Measurements from ENCODE around the gene NARF. TPM values are rescaled to one million over a fixed set of nuclear protein-coding genes. Genes with fewer than 3 reads are reported as not detected.

NARF gene
- total and polyA plus RNA-seq, 7 donors = 29.4 to 65.8 (median 41.5) TPM

GRCh38 chr17:82497483-82498405 lies 39.2 kb downstream of the NARF start:
- H3K36me3 ChIP-seq = no peaks in the 10 kb centered on the region
- intact Hi-C loops (cut with DNase I) = loop anchor here (1.0 to 10.0 kb wide), 4 partner anchors 22 to 147 kb away; partner anchors contain the start of genes FOXK2, NARF and WDR45B
- TF ChIP-seq CTCF (IDR thresholded peaks at IDR 0.05) (no peak), EP300 (IDR thresholded peaks at IDR 0.05) (no peak), POLR2AphosphoS5 (IDR thresholded peaks at IDR 0.05) (no peak), POLR2A (IDR thresholded peaks at IDR 0.05) (no peak)
- no peaks in the 10 kb centered on the region for H3K27me3 ChIP-seq
- no peaks in the 10 kb centered on the region for H3K9me3 ChIP-seq
- peak overlapping the region; percentile 82 to 97 (median 94) for H3K27ac ChIP-seq
- peak; percentile 80 for DNase-seq
- peaks cover 0 to 43% (median 27%) of the 10 kb centered on the region in 4 donors for H3K4me1 ChIP-seq
- 7 to 9% methylated on average over 66 of the region's 66 CpGs for WGBS, 2 donors
- H3K4me3 ChIP-seq = peak overlapping the region; percentile 48 to 73 (median 56)

- intact Hi-C loops (cut with DNase I) = no loop called here
- H3K4me1 ChIP-seq = peaks cover 0 to 14% (median 6%) of the 10 kb centered on the region in 4 donors
- H3K27ac ChIP-seq = peak overlapping the region in 3 of 4 donors; percentile 14 to 59 (median 35)
- H3K27me3 ChIP-seq = no peaks in the 10 kb centered on the region
- H3K36me3 ChIP-seq = no peaks in the 10 kb centered on the region
- no peak overlapping the region for H3K4me3 ChIP-seq
- H3K9me3 ChIP-seq = no peaks in the 10 kb centered on the region
- WGBS, 2 donors = 64 to 76% methylated on average over 8 of the region's 8 CpGs
- no peak for TF ChIP-seq CTCF (IDR thresholded peaks at IDR 0.05)
- peak in 2 of 4 donors; percentile 19 to 44 for TF ChIP-seq POLR2AphosphoS5 (IDR thresholded peaks at IDR 0.05)
- no peak for DNase-seq
Measured at GRCh38 chr17:82502207-82502606, 43.7 kb downstream of the NARF start.

GRCh38 chr17:82503094-82503727 lies 44.7 kb downstream of the NARF start:
- Histone ChIP-seq H3K9me3 (no peaks in the 10 kb centered on the region), H3K27me3 (no peaks in the 10 kb centered on the region), H3K36me3 (no peaks in the 10 kb centered on the region), H3K4me1 (peaks cover 0 to 7% (median under 1%) of the 10 kb centered on the region in 4 donors), H3K27ac (no peak overlapping the region), H3K4me3 (no peak overlapping the region)
- 81 to 86% methylated on average over 12 of the region's 12 CpGs for WGBS, 2 donors
- no peak for DNase-seq
- intact Hi-C loops (cut with DNase I) = no loop called here
- TF ChIP-seq POLR2A (IDR thresholded peaks at IDR 0.05) (no peak), EP300 (IDR thresholded peaks at IDR 0.05) (no peak), POLR2AphosphoS5 (IDR thresholded peaks at IDR 0.05) (no peak), CTCF (IDR thresholded peaks at IDR 0.05) (no peak)

- DNase-seq = no peak
- Histone ChIP-seq H3K27ac (no peak overlapping the region), H3K4me3 (no peak overlapping the region), H3K36me3 (no peaks in the 10 kb centered on the region), H3K4me1 (peaks cover 0 to 6% (median 0%) of the 10 kb centered on the region in 4 donors), H3K9me3 (no peaks in the 10 kb centered on the region), H3K27me3 (no peaks in the 10 kb centered on the region)
- intact Hi-C loops (cut with DNase I) = no loop called here
- WGBS, 2 donors = 85 to 88% methylated on average over 21 of the region's 21 CpGs
- TF ChIP-seq EP300 (IDR thresholded peaks at IDR 0.05) (no peak), POLR2A (IDR thresholded peaks at IDR 0.05) (no peak), POLR2AphosphoS5 (IDR thresholded peaks at IDR 0.05) (no peak), CTCF (IDR thresholded peaks at IDR 0.05) (no peak)
Measured at GRCh38 chr17:82503728-82504308, 45.3 kb downstream of the NARF start.
